Measurements from ENCODE around the gene COQ10A. TPM values are rescaled to one million over a fixed set of nuclear protein-coding genes. Genes with fewer than 3 reads are reported as not detected.

COQ10A gene
- total RNA-seq, 3 donors from 2014 or later = 18.7 to 23.7 (median 18.7) TPM

DNA sequence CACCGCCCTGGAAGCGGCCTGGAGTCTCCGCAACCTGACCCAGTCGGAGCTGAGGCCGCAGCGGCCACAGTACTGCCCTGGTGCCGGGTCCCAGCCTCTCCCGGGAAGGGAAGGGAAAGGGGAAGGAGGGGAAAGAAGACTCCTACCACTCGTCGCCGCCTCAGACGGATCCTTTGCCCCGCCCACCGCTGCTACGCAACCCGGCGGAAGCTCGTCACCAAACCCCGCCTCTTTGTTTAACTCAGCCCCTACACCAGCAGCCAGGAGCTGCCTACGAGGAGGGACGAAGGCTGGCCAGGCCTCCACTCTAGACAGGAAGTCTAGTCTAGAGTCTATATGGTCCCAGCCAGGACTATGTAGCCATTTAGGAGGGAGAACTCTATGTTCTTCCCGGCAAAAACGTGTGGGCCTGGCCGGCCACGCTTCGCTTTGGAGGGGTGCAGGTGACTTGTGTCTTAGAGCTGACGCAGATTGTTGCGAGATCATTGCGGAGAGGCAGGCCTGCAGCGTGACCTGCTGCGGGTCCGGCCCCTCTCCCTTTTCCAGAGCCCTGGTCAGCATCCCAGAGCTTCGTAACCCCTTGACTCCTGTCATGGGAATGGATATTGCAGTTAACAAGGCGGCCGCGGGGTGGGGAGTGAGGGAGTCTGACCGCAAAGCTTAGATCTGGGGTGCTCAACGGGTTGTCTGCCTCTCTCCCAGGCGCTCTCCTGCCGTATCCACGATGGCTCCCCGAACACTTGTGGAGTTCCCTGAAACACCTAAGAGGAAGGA lies 44.8 kb upstream of the COQ10A start, which contains the start of gene RNF41:
RNF41 (minus strand) TSS at position 166 of the 774 bp plus-strand sequence. CDS start 7,875 bp downstream, outside the sequence.
- Histone ChIP-seq H3K36me3 (no peaks in the 10 kb centered on the region), H3K4me1 (peaks cover 0 to 6% of the 10 kb centered on the region in 2 donors), H3K4me3 (peak within 1 kb of the TSS; percentile 70 to 87 (median 83)), H3K27me3 (no peaks in the 10 kb centered on the region), H3K9me3 (no peaks in the 10 kb centered on the region), H3K27ac (peak within 1 kb of the TSS; percentile 92 to 95)
- intact Hi-C loops (cut with DNase I; ENCODE audit: low total_unique reads) = no loop called here
- peak; percentile 98 for DNase-seq (ENCODE audit: low spot score in 2 of 2)
- TF ChIP-seq POLR2AphosphoS5 (IDR thresholded peaks at IDR 0.05) (peak; percentile 96 to 100 (median 97)), POLR2A (IDR thresholded peaks at IDR 0.05) (peak; percentile 98), CTCF (IDR thresholded peaks at IDR 0.05) (peak in 1 of 3 donors; percentile 36)

- Histone ChIP-seq H3K27me3 (no peaks in the 10 kb centered on the region), H3K27ac (peak overlapping the region; percentile 92 to 95), H3K36me3 (no peaks in the 10 kb centered on the region), H3K4me3 (peak overlapping the region; percentile 70 to 87 (median 83)), H3K9me3 (no peaks in the 10 kb centered on the region), H3K4me1 (peaks cover 0 to 6% of the 10 kb centered on the region in 2 donors)
- intact Hi-C loops (cut with DNase I; ENCODE audit: low total_unique reads) = no loop called here
- TF ChIP-seq POLR2AphosphoS5 (IDR thresholded peaks at IDR 0.05) (no peak), CTCF (IDR thresholded peaks at IDR 0.05) (no peak), POLR2A (IDR thresholded peaks at IDR 0.05) (no peak)
- no peak for DNase-seq (ENCODE audit: low spot score in 2 of 2)
Observed at GRCh38 chr12:56222531-56222895, 44.2 kb upstream of the COQ10A start.

- intact Hi-C loops (cut with DNase I; ENCODE audit: low total_unique reads) = loop anchor here (2.0 kb wide), 1 partner anchor 33 kb away; no protein-coding TSS in a partner anchor
- H3K4me1 ChIP-seq = peaks cover 0 to 6% of the 10 kb centered on the region in 2 donors
Observed at GRCh38 chr12:56223571-56224101, 43.1 kb upstream of the COQ10A start.

DNA sequence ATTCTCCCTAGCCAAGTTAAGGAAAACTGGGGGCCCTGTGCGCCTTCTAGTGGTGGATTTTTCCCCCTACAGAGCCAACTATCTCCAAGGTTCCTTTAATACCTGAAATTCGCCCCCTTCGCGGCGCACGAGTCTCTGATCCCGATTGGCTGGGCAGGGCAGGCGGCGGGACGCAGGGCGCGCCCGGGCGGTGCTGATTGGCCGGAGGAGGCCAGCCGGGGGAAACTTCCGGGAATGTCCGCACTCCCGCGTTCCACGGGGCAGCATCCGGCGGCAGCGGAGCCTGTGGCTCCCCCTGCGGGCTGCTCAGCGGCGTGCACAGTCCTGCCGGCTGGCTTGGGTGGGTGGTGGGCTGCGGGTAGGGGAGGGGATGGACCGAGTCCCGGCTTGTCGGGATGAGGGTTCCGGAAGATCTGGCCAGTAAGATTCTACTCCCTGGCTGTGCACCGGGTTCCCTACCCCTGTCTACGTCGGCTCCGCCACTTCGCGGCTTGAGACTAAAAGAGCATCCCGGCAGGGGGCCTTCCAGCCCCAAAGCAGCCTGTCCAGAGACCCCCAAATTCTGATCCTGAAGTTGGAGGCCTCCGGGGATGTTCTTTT lies 42.5 kb upstream of the COQ10A start, which contains the start of gene NABP2:
NABP2 (plus strand) TSS at position 241 of the 600 bp plus-strand sequence. CDS start 515 bp downstream, outside the sequence.
- no peaks in the 10 kb centered on the region for H3K36me3 ChIP-seq
- intact Hi-C loops (cut with DNase I; ENCODE audit: low total_unique reads) = loop anchor here (2.0 kb wide), 1 partner anchor 33 kb away; no protein-coding TSS in a partner anchor

More at GRCh38 chr12:56223571-56224101, 43.1 kb upstream of the COQ10A start:
- no peak for DNase-seq (ENCODE audit: low spot score in 2 of 2)
- Histone ChIP-seq H3K27me3 (no peaks in the 10 kb centered on the region), H3K27ac (peak overlapping the region; percentile 92 to 95), H3K9me3 (no peaks in the 10 kb centered on the region), H3K36me3 (no peaks in the 10 kb centered on the region), H3K4me3 (peak overlapping the region; percentile 61 to 81 (median 61))
- TF ChIP-seq POLR2A (IDR thresholded peaks at IDR 0.05) (no peak), CTCF (IDR thresholded peaks at IDR 0.05) (no peak), POLR2AphosphoS5 (IDR thresholded peaks at IDR 0.05) (no peak)

More for the DNA sequence above, 42.5 kb upstream of the COQ10A start, which contains the start of gene NABP2:
- peak; percentile 98 for DNase-seq (ENCODE audit: low spot score in 2 of 2)
- no peaks in the 10 kb centered on the region for H3K9me3 ChIP-seq
- H3K27ac ChIP-seq = peak within 1 kb of the TSS; percentile 92 to 95
- peak within 1 kb of the TSS; percentile 61 to 81 (median 61) for H3K4me3 ChIP-seq
- H3K27me3 ChIP-seq = no peaks in the 10 kb centered on the region
- peaks cover 0 to 6% of the 10 kb centered on the region in 2 donors for H3K4me1 ChIP-seq
- peak; percentile 70 to 88 (median 80) for TF ChIP-seq POLR2AphosphoS5 (IDR thresholded peaks at IDR 0.05)
- no peak for TF ChIP-seq POLR2A (IDR thresholded peaks at IDR 0.05)
- peak; percentile 79 to 94 (median 90) for TF ChIP-seq CTCF (IDR thresholded peaks at IDR 0.05)
